HG02642 (cell line): Measurements from ENCODE around the gene SPNS1.
"Not testable (repeated sequence)": the region's sequence is repeated elsewhere in the genome, so short reads cannot be mapped to it uniquely, and the experiment has no call there.

Source experiments
- ATAC-seq: cut with Tn5 transposase; IDR thresholded peaks from one replicate; pipeline ENCODE4 v1.9.1; 2021; ENCODE audit warnings: mild to moderate bottlenecking; ENCODE audit not compliant: unreplicated experiment, poor library complexity

The SPNS1 gene

DNA sequence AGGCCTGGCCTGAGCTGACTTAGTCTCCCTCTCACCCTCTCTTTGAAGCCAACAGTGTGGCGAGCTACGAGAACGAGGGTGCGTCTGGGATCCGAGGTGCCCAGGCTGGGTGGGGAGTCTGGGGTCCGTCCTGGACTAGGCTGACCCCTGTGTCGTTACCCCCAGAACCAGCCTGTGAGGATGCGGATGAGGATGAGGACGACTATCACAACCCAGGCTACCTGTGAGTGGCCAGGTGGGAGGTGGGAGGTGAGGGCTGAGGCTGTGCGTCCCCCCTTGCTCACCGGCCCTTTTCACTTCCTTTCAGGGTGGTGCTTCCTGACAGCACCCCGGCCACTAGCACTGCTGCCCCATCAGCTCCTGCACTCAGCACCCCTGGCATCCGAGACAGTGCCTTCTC is 11.9 kb downstream of the SPNS1 start:
- no peak for ATAC-seq

DNA sequence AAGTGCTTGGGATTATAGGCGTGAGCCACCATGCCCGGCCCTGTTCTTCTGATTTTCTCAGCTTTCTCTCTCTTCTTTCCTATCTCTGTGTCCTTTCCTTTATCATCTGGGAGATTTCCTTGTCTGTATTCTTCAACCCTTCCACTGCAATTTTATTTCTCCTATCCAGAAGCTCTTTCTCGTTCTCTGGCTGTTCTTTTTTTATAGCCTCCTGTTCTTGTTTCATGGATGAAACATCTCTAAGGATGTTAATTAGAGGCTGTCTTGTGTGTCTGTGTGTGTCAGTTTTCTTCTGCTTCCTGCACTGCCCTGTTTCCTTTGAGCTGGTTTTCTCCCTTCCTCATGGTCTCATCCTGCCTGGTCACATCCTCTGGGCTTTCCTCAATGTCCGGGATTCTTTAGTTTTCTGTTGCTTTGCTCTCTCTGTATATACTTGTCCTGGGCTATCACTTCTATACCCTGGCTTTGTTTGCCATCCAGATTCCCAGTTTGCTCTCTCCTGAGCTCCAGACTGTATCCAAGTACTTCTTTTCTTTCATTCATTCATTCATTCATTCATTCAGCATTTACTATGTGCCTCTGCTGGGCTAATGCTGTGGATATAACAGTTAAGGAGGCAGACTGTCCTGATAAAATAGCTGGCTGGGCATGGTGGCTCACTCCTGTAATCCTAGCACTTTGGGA is 12.7 kb downstream of the SPNS1 start:
- ATAC-seq = no peak

DNA sequence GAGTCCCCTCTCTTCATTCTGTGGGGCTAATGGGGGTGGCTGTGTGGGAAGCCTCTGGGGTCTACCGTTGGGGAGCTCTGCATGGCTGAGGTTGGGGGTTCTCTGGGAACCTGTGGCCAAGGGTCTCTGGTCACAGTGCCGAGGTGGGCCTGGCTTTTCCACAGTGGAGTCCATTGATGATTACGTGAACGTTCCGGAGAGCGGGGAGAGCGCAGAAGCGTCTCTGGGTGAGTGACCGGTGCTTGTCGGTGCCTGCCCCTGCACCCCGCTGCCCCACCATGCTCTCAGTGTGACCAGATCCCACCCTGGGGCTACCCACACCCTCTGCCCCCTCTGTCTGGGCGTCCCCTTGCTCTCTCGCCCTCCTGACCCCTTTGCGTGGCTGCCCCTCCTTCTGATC is 14.8 kb downstream of the SPNS1 start:
- no peak for ATAC-seq

DNA sequence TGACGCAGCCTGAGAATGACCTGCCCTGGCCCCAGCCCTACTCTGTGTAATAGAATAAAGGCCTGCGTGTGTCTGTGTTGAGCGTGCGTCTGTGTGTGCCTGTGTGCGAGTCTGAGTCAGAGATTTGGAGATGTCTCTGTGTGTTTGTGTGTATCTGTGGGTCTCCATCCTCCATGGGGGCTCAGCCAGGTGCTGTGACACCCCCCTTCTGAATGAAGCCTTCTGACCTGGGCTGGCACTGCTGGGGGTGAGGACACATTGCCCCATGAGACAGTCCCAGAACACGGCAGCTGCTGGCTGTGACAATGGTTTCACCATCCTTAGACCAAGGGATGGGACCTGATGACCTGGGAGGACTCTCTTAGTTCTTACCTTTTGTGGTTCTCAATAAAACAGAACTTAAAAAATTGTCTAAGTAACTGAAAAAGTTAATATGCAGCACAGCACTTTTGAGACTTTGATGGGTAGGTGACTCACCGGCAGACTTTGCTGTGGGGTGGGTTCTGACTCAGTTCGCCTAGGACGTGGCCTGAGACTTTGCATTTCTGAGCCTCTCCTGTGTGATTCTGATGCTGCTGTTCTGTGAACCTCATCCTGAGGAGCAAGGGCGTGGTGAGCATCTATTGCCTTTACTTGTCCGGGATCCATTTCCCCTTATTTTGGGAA is 15.9 kb downstream of the SPNS1 start:
- ATAC-seq = no peak

DNA sequence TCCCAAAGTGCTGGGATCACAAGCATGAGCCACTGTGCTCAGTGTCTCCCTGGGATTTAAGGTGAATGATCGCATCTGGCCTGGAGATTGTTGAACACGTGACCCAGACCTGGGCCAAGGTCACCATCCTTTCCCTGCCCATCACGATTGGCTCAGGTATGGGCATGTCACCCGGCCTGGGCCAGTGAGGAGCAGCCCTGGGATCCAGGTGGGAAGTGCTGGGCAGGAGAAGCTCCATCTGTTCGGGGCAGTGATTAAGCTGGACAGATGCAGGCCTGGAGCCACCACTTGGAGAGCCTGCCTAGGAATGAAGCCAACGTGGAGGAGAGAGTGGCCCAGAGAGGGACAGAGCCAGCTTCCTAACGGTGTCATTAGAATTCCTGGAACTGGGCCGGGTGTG is 17.1 kb downstream of the SPNS1 start:
- no peak for ATAC-seq

DNA sequence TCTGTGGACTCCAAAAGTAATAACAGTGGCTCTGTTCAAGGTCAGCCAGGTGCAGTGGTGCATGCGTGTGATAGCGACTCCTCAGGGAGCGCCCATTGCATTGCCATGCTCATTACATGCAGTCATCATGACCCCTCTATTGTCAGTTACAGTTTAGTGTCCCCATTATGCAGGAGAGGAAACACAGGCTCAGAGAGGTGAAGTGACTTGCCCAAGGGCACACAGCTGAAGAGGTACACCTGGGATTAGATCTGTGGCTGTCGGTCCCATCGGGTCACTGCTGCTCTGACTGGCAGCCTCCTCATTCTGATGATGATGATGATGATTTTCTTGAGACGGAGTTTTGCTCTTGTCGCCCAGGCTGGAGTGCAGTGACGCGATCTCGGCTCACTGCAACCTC is 17.9 kb downstream of the SPNS1 start:
- no peak for ATAC-seq

DNA sequence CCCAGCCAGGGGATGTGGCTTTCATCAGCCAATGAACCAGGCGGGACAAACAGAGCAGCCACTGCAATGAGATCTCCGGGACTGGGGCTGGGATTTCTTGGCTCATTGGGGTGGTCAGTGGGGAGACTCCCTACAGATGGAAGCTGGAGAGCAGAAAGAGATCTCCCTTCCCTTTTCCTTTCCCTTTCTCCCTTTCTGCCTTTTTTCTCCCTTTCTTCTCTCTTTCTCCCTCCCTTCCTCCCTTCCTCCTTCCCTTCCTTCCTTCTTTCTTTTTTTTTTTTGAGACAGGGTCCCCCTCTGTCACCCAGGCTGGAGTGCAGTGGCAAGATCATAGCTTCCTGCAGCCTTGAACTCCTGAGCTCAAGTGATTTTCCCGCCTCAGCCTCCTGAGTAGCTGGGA is 24.3 kb downstream of the SPNS1 start:
- no peak for ATAC-seq

DNA sequence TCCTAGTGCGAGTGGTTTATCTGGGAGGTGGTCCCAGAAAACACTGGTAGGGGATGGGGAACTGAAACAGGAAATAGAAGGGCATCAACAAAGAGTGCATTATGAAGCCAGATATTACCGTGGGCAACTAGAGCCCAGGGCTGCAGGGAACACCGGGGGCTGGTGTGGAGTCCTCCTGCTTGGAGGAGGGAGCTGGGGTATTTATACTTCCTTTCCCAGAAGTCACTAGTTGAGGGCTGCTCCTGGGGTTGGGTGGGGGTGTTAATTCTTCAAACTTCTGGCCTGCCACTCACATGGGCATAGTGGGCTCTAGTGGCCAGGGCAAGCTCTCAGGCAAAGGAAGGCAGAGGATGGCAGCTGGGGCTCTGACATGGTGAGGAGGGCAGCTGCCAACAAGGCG is 25.0 kb downstream of the SPNS1 start:
- no peak for ATAC-seq

DNA sequence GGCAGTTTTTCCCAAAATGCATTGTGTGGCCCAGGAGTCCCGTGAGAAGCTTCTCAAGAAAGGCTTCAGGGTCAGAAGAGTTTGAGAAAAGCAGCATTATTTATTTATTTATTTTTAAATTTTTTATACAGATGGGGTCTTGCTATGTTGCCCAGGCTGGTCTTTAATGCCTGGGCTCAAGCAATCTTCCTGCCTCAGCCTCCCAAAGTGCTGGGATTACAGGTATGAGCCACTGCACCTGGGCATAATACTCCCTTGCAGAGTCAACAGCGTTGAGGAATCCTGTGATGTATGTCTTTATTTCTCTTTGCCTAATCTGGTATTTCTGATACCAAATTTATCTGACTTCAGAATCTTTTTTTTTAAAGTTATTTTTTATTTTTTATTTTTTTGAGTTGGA is 25.4 kb downstream of the SPNS1 start:
- no peak for ATAC-seq

DNA sequence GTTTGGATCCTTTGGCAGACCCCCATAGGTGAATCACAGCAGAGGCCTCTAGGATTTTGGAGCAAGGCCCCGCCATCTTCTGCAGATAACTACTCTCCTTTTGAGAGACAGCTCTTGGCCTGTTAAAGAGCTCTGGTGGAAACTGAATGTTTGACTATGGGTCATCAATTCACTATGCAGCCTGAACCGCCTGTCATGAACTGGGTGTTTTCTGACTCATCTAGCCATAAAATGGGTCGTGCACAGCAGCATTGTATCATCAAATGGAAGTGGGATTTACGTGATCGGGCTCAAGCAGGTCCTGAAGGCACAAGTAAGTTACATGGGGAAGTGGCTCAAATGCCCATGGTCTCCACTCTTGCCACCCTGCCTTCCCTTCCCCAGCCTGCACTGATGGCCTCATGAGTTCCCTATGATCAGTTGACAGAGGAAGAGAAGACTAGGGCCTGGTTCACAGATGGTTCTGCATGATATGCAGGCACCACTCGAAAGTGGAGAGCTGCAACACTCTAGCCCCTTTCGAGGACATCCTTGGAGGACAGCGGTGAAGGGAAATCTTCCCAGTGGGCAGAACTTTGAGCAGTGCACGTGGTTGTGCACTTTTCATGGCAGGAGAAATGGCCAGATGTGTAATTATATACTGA is 30.0 kb downstream of the SPNS1 start:
- ATAC-seq = not testable (repeated sequence)

DNA sequence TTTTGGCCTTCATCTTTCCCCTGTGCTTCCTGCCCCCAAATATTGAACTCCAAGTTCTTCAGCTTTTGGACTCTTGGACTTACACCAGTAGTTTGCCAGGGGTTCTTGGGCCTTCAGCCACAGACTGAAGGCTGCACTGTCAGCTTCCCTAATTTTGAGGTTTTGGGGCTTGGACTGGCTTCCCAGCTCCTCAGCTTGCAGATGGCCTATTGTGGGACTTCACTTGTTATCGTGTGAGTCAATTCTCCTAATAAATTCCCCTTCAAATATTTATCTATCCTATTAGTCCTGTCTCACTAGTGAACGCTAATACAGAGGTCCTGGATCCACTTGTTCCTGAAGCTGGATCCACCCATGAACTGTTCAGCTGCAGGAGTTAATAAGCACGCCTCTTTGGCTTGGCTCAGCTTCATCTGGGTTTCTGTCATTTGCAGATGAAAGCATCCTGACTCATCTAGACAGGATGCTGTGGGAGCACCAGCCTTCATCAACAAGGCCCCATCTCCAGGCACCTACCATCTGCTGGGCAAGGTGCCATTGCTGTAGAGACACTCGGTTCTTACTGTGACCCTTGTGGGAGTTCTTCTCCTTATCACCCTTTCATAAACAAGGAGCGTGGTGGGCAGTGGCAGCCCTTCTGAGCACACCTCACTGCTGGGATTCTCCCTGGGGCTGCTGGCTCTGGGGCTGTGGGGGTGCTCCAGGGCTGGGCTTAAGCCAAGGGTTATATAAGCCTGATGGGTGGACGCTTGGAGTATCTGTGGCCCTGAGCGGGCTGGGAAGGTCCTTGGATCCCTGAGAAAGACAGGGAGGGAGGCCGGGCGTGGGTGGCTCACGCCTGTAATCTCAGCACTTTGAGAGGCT is 33.4 kb downstream of the SPNS1 start:
- ATAC-seq = no peak

DNA sequence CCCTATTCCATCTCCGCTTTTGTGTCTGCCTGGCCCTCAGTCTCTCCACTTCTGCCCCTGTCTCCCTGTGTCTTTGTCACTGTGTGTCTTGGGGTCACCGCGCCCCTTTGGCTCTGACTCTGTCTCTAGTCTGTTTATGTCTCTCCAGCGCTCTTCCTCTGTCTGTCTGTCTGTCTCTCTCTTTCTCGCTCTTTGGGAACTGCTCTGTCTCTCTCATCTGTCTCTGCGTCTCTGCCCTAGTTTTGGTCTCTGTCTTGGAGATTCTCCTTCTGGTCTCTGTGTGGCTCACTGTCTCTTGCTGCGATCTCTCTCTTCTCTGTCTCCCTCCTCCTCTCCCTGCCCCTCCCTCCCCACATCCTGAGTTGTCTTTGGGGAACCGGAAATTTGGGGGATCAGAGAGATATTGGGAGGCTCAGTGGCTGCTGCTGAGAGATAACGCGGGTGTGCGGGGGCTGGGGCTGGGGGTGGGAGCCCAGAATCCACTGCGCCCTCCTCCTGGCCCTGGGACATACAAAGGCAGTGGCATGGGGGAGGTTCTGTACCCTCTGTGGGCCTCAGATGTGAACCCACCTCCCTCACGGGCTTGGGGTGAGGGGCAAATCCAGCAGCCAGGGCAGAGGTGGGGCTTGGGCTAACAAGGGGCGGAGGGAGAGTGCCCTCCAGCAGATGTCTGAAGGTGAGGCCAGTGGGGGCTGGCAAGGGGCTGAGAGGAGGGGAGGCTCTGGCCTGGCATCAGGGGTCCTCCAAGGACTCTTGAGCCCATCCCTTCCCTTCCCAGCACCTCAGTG is 34.7 kb downstream of the SPNS1 start:
- ATAC-seq = no peak

DNA sequence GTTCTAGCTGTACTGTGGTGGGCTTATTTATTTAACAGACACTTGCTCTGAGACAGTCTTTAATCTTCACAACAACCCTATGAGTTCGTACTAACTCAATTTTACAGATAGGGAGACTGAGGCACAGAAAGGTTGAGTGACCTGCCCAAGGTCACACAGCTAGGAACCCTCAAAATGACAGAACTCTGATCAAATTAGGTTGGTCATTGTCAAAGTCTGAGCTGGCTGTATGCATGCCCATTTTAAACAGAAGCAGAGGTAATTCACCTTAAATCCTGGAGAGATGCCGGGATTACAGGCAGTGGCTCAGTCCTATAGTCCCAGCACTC is 35.2 kb downstream of the SPNS1 start:
- no peak for ATAC-seq

DNA sequence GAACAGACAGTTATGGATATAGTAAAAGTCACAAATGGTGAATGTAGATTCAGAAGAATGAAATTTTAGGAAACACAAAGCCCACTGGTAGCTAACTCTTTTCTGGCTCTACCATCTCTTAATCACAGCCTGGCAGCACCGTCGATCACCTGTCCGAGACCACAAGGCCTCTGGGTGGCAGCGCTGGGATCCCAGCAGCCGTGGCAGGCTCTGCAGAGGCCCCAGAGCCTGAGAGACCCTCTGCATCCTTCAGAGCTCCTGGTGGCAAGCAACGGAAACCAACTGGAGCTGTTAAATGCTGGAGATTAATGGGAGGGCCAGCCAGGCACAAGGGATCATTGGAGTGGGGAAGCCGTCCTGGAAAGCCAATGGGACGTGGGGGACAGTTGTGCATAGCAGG is 36.5 kb downstream of the SPNS1 start:
- ATAC-seq = no peak

DNA sequence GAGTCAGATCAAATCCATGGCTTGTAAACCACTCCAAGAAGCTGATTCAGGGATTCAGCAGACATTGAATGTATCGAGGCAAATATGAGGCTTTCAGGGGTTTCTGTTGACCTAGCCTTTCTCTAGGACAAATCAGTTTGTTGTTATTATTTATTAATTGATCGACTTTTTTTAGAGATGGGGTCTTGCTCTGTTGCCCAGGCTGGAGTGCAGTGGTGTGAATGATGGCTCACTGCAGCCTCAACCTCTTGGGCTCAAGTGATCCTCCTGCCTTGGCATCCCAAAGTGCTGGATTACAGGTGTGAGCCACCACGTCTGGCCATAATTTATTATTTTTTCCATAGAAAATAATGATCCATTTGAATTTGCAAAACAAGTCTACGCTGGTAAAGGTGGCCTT is 37.3 kb downstream of the SPNS1 start:
- no peak for ATAC-seq

DNA sequence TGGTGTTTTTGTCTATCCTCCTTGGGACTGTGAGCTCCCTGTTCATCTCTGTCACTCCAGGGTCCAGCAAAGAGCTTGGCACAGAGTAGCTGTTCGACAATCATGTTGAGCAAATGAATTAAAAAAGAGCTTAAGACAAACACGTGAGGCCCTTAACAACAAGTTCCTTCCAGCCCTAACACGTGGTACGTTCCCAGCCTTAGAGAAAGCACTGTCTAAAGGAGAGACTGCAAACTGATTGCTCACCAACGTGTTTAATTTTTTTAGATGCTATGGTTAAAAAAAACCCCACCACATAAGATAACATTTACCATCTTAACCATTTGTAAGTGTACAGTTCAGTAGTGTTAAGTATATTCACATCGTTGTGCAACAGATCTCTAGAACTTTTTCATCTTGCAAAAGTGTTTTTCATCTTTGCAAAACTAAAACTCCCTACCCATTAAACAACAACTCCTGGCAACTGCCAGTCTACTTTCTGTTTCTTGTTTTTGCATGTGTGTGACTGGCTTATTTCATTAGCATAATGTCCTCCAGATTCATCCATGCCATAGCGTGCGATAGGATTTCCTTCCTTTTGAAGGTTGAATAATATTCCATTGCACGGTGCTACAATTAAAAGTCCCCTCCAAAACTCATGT is 38.5 kb downstream of the SPNS1 start:
- no peak for ATAC-seq

DNA sequence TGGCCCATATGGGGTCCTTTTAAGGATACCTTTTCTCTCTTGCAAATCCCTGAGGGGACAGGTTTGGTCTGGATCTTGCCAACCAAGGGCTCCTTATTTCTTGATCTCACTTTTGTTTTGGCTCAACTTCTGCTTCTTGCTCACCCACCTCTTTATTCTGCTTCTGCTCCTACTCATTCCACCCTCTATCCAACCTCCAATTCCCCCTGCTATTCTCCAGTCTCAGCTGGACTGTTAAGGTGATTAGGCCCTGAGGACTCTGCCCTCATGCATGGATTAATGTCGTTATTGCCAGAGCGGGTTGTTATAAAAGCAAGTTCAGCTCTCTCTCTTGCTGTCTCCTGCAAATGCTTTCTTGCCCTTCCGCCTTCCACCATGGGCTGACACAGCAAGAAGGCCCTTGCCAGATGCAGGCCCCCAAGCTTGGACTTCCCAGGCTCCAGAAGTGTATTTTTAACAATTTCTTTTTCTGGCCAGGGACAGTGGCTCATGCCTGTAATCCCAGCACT is 40.0 kb downstream of the SPNS1 start:
- no peak for ATAC-seq

DNA sequence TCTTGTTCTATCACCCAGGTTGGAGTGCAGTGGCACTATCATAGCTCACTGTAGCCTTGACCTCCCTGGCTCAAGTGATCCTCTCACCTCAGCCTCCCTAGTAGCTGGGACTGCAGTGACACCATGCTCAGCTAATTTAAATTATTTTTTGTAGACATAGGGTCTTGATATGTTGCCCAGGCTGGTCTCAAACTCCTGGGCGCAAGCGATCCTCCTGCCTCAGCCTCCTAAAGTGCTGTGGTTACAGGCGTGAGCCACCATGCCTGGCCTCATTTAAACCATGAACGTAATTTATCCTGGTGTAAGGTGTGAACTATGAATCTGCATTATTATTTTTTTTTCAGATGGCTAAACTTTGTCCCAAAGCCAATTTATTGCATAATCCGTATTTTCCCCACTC is 47.6 kb downstream of the SPNS1 start:
- ATAC-seq = no peak
